Mucosa of stomach (tissue), 1 donor: ENCODE measurements around the gene CRHR1.

ENCODE experiments used
- H3K27me3 ChIP-seq: one replicate; pipeline ENCODE4 v1.7.0; 2013; ENCODE audit warnings: mild to moderate bottlenecking, low read length; ENCODE audit not compliant: control insufficient read depth, insufficient read depth
- H3K36me3 ChIP-seq: one replicate; pipeline ENCODE4 v1.7.0; 2013; ENCODE audit warnings: low read length; ENCODE audit not compliant: control insufficient read depth, insufficient read depth
- H3K4me1 ChIP-seq: one replicate; pipeline ENCODE4 v1.7.0; 2013; ENCODE audit warnings: mild to moderate bottlenecking, low read length; ENCODE audit not compliant: control insufficient read depth, insufficient read depth
- H3K4me3 ChIP-seq: one replicate; pipeline ENCODE4 v1.7.0; 2013; ENCODE audit warnings: low read length
- H3K9ac ChIP-seq: one replicate; pipeline ENCODE4 v1.7.0; 2013; ENCODE audit warnings: mild to moderate bottlenecking, low read length, moderate library complexity
- H3K9me3 ChIP-seq: one replicate; pipeline ENCODE4 v1.7.0; 2013; ENCODE audit warnings: mild to moderate bottlenecking, low read length, moderate library complexity; ENCODE audit not compliant: control insufficient read depth
- donor health status: Pancreatic carcinoma.

Gene CRHR1

DNA sequence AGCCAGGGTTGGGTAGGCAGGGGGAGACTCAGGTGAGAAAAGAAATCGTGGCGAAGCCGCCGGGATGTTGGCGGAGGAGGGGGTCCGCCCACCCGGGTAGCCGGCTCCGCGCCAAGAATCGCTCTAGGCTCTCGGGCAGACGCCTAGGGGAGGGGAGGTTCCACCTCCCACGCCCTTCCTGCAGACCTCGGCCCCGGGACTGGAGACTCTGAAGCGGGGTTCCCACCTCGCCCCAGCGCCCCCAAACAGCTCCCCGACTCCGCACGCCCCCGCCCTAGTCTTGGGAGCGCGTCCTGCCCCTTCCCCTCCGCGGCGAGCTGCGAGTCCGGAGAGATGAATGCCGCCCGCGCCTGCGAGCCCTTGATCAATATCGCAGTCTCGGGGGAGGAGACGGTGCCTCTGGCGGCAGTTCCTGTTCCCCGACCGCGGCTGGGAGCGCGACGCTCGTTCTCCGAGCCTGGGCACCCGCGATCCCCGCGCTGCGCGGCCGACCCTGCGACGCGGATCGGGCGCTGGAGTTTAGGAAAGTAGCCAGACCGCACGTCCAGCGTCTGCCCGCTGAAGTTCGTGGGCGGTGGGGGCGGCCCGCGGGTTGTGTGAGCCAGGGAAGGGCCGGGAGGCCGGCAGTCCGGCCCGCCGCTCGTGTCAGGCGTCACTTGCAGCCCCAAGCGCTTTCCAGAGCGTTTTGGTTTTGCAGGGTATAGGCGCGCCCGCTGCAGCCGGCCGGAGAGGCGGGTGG is 790 bp downstream of the CRHR1 start:
- H3K36me3 ChIP-seq = no peaks in the 10 kb centered on the region
- no peaks in the 10 kb centered on the region for H3K9me3 ChIP-seq
- H3K27me3 ChIP-seq = peaks cover 82% of the 10 kb centered on the region
- H3K4me1 ChIP-seq = peaks cover 13% of the 10 kb centered on the region
- no peak overlapping the region for H3K9ac ChIP-seq
- no peak overlapping the region for H3K4me3 ChIP-seq

- Histone ChIP-seq H3K9ac (no peak overlapping the region), H3K4me3 (no peak overlapping the region), H3K4me1 (peaks cover 13% of the 10 kb centered on the region), H3K36me3 (no peaks in the 10 kb centered on the region), H3K27me3 (peaks cover 79% of the 10 kb centered on the region), H3K9me3 (no peaks in the 10 kb centered on the region)
Measured at GRCh38 chr17:45785480-45786193, 1.5 kb downstream of the CRHR1 start.

DNA sequence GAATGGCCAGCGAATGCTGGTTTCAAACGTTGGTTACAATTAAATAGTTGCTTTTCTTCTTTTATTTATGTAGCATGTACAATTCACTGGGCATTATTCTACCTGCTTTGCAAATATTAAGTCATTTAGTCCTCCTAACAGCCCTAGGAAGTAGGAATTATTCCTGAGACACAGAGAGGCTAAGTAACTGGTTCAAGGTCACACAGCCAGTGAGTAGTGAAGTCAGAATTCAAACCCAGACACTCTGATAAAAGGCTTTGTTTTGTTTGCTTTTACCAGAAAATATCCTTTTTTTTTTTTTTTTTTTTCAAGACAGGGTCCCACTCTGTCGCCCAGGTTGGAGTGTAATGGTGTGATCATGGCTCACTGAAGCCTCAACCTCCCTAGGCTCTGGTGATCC is 2.2 kb downstream of the CRHR1 start:
- H3K4me1 ChIP-seq = peaks cover 13% of the 10 kb centered on the region
- no peaks in the 10 kb centered on the region for H3K36me3 ChIP-seq
- no peak overlapping the region for H3K9ac ChIP-seq
- H3K27me3 ChIP-seq = peaks cover 80% of the 10 kb centered on the region
- H3K4me3 ChIP-seq = no peak overlapping the region
- no peaks in the 10 kb centered on the region for H3K9me3 ChIP-seq

DNA sequence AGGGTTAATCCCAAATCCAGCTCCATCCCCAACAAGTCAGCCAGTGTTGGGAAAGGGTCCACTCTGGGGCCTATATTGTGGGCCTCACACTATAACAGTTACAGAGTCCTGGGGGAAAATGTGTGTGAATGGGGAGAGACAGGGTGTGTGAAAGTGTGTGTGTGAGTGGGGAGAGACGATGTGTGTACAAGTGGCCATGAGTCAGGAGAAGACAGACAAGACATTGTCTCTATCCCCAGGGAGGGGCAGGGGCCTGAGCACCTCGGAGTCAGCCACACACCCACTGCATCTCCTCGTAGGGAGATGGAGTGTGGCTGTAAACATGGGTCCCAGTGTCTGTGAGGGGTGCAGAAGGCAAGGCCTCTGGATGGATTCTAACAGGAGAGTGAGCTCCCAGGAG is 2.9 kb downstream of the CRHR1 start:
- Histone ChIP-seq H3K9ac (no peak overlapping the region), H3K4me3 (no peak overlapping the region), H3K9me3 (no peaks in the 10 kb centered on the region), H3K36me3 (no peaks in the 10 kb centered on the region), H3K4me1 (peaks cover 13% of the 10 kb centered on the region), H3K27me3 (peaks cover 77% of the 10 kb centered on the region)

DNA sequence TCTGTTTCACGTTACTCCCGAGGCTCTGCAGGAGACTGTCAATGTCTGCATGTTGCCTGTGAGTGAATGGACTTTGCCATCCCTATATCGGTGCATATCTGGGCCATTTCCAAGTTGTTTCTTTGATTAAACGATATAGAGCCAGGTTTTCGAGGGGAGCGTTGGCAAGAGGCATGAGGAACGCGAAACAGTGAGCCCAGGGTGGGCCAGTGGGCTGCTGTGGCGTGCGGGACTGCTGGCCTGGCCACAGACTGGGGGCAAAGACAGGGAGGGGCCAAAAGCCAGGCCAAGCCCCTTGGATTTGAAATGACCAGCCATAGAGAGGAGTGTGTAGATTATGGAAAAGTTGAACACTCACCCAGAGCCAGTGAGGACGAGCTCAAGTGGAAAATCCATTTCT is 3.5 kb downstream of the CRHR1 start:
- Histone ChIP-seq H3K9ac (no peak overlapping the region), H3K36me3 (no peaks in the 10 kb centered on the region), H3K9me3 (no peaks in the 10 kb centered on the region), H3K4me1 (peaks cover 13% of the 10 kb centered on the region), H3K27me3 (peaks cover 77% of the 10 kb centered on the region), H3K4me3 (no peak overlapping the region)

GRCh38 chr17:45788057-45788456 is 3.9 kb downstream of the CRHR1 start:
- H3K27me3 ChIP-seq = peaks cover 77% of the 10 kb centered on the region

GRCh38 chr17:45789874-45790273 is 5.8 kb downstream of the CRHR1 start:
- H3K27me3 ChIP-seq = peaks cover 72% of the 10 kb centered on the region
- H3K9me3 ChIP-seq = no peaks in the 10 kb centered on the region
- peaks cover 1% of the 10 kb centered on the region for H3K4me1 ChIP-seq
- no peak overlapping the region for H3K9ac ChIP-seq
- H3K36me3 ChIP-seq = no peaks in the 10 kb centered on the region
- H3K4me3 ChIP-seq = no peak overlapping the region

More at GRCh38 chr17:45788057-45788456, 3.9 kb downstream of the CRHR1 start:
- Histone ChIP-seq H3K9ac (no peak overlapping the region), H3K4me1 (peaks cover 13% of the 10 kb centered on the region), H3K9me3 (no peaks in the 10 kb centered on the region), H3K4me3 (no peak overlapping the region), H3K36me3 (no peaks in the 10 kb centered on the region)

DNA sequence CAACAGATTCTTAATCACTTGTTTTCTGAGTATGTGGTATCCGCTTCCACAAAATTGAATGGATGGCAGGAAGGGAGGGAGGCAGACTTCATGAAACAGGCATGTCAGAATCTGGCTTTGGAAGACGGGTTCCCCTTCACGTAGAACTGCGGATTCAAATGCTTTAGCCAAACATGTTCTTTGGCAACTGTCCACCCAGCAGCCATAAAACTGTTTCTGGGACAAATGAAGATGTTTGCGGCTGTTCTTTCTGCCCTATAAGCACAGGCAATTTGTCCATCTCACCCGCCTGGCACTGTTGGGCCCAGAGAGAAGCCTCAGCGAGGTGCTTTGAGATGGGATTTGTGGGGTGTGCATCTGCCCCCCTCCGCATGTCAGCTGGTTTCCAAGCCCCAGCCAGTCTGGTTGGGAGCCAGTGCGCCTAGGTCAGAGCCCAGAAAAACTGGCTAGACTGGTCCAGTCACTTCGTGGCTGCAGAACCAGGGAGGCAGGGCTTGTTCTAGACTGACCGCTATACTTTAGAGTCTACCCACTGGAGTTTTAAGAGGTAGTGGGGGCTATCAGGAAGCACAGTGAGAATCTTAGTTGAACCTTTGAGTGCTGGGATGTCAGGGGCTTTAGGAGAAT is 6.3 kb downstream of the CRHR1 start:
- Histone ChIP-seq H3K4me3 (no peak overlapping the region), H3K27me3 (peaks cover 67% of the 10 kb centered on the region), H3K9ac (no peak overlapping the region), H3K4me1 (no peaks in the 10 kb centered on the region), H3K9me3 (no peaks in the 10 kb centered on the region), H3K36me3 (no peaks in the 10 kb centered on the region)

DNA sequence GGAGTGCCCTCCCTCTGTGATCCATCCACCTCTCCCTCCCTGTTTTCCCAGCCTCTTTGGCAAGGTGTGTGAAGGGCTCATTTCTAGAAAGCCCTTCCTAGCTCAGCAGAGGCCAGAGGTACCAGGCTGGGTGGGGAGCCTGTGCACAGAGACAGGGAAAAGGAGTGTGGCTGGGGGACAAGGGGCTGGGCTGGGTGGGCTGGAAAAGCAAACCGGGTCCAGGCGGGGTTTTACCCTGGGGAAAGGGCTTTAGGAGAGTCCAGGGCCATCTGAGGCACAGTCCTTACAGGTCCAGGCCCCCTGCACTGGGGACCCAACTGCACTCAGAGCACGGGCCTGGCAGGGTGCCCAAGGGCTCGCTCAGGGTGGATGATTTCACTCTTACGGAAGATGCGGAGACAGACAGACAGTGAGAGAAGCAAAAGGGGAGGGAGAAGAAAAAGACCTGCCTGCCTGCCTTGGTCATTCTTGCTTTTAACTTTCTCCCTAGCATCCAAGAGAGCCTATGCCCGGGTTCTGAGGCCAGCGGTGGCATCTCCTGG is 7.0 kb downstream of the CRHR1 start:
- Histone ChIP-seq H3K9ac (no peak overlapping the region), H3K36me3 (no peaks in the 10 kb centered on the region), H3K4me3 (no peak overlapping the region), H3K4me1 (no peaks in the 10 kb centered on the region), H3K27me3 (peaks cover 60% of the 10 kb centered on the region), H3K9me3 (no peaks in the 10 kb centered on the region)

DNA sequence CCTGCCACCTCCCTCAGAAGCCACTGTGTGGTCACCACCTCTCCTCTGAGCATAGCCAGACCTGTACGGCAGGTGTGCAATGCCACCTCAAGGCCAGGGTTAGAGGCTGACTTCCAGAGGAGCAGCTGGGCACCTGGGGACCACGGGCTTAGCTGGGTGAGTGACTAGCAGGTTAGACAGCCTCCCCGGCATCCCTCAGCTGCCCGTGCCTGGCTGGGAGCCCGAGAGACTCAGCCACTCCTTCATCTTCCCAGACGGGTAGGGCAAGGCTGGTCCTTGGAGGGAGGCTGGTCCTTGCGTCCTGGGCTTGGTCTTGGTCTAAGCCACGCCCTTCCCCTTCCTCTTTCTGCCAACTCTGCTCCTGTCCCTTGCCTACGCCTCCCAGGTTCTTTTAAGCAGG is 7.8 kb downstream of the CRHR1 start:
- Histone ChIP-seq H3K9ac (no peak overlapping the region), H3K4me3 (no peak overlapping the region), H3K27me3 (peaks cover 52% of the 10 kb centered on the region), H3K4me1 (no peaks in the 10 kb centered on the region), H3K9me3 (no peaks in the 10 kb centered on the region), H3K36me3 (no peaks in the 10 kb centered on the region)

- H3K36me3 ChIP-seq = no peaks in the 10 kb centered on the region
- H3K27me3 ChIP-seq = peaks cover 50% of the 10 kb centered on the region
- H3K4me1 ChIP-seq = no peaks in the 10 kb centered on the region
- no peak overlapping the region for H3K4me3 ChIP-seq
- no peaks in the 10 kb centered on the region for H3K9me3 ChIP-seq
- no peak overlapping the region for H3K9ac ChIP-seq
Measured at GRCh38 chr17:45792437-45792836, 8.3 kb downstream of the CRHR1 start.
